Hepatocyte (in vitro differentiated cells): ENCODE results near the gene ADGRL3. TPM values are rescaled to one million over a fixed set of nuclear protein-coding genes. Genes with fewer than 3 reads are reported as not detected.

ENCODE experiments used
- DNase-seq: peaks from one replicate; pipeline ENCODE4 v3.0.0-alpha.2; 2016; ENCODE audit warnings: low spot score
- H2AFZ ChIP-seq: fragments of 200-600 bp; sonication (generic); 2 replicates; pipeline ENCODE4 v1.6.0; 2016; ENCODE audit warnings: antibody characterized with exemption, mild to moderate bottlenecking
- H3K27ac ChIP-seq: fragments of 200-600 bp; sonication (generic); 2 replicates; pipeline ENCODE4 v1.5.1; 2016; ENCODE audit warnings: mild to moderate bottlenecking
- H3K27me3 ChIP-seq: fragments of 200-600 bp; sonication (generic); 2 replicates; pipeline ENCODE4 v1.6.1; 2016
- H3K36me3 ChIP-seq: fragments of 200-600 bp; sonication (generic); replicated peaks from 2 replicates; pipeline ENCODE4 v1.5.1; 2016; ENCODE audit warnings: low read depth; ENCODE audit not compliant: insufficient read depth
- H3K4me1 ChIP-seq: fragments of 200-600 bp; sonication (generic); 2 replicates; pipeline ENCODE4 v1.5.1; 2016; ENCODE audit warnings: mild to moderate bottlenecking, moderate library complexity; ENCODE audit not compliant: insufficient read depth
- H3K4me2 ChIP-seq: fragments of 200-600 bp; sonication (generic); 2 replicates; pipeline ENCODE4 v1.6.0; 2016
- H3K4me3 ChIP-seq: fragments of 200-600 bp; sonication (generic); 2 replicates; pipeline ENCODE4 v1.5.1; 2016; ENCODE audit warnings: mild to moderate bottlenecking
- H3K79me2 ChIP-seq: fragments of 200-600 bp; sonication (generic); 2 replicates; pipeline ENCODE4 v1.6.0; 2017; ENCODE audit warnings: mild to moderate bottlenecking
- H3K9me2 ChIP-seq: fragments of 200-600 bp; sonication (generic); replicated peaks from 2 replicates; pipeline ENCODE4 v1.6.0; 2017; ENCODE audit warnings: mild to moderate bottlenecking; ENCODE audit not compliant: insufficient read depth
- H3K9me3 ChIP-seq: fragments of 200-600 bp; sonication (generic); 2 replicates; pipeline ENCODE4 v1.5.1; 2016; ENCODE audit warnings: low read depth, mild to moderate bottlenecking
- H4K20me1 ChIP-seq: fragments of 200-600 bp; sonication (generic); 2 replicates; pipeline ENCODE4 v1.6.0; 2016; ENCODE audit warnings: mild to moderate bottlenecking; ENCODE audit not compliant: insufficient read depth, poor library complexity, severe bottlenecking
- CTCF ChIP-seq: fragments of 200-600 bp; sonication (generic); IDR thresholded peaks from 2 replicates; pipeline ENCODE4 v1.5.1; 2016; ENCODE audit warnings: antibody characterized with exemption, mild to moderate bottlenecking; ENCODE audit not compliant: poor library complexity
- EZH2 ChIP-seq: fragments of 200-600 bp; sonication (generic); IDR thresholded peaks from 2 replicates; pipeline ENCODE4 v1.6.1; 2016; ENCODE audit warnings: antibody characterized with exemption, mild to moderate bottlenecking, borderline replicate concordance
- EZH2phosphoT487 ChIP-seq: fragments of 200-600 bp; sonication (generic); IDR thresholded peaks from one replicate; pipeline ENCODE4 v1.6.1; 2018; ENCODE audit warnings: antibody characterized with exemption, mild to moderate bottlenecking, low read depth, moderate library complexity; ENCODE audit not compliant: unreplicated experiment, severe bottlenecking
- WGBS: methylation state at CpG from one replicate; pipeline ENCODE4 v1.1.6; 2016; ENCODE audit warnings: low lambda C conversion rate; ENCODE audit errors: missing lambda C conversion rate; 5-methylcytosine and 5-hydroxymethylcytosine counted together
- polyA plus RNA-seq: library from polyadenylated mRNA; unstranded; fragments of >200 nt; fragmentation: Nextera tagmentation; extraction: Ambion mirVana; gene quantifications from 2 replicates; pipeline ENCODE4 v1.2.1, GENCODE V29; 2016
- total RNA-seq: library from RNA; depleted of rRNA; stranded (reverse); fragments of >200 nt; gene quantifications from 2 replicates; pipeline ENCODE4 v1.2.3, GENCODE V29; 2014

ADGRL3 gene
- total and polyA plus RNA-seq, 2 experiments from 2014 or later, result 4.4 to 21.2 TPM

DNA sequence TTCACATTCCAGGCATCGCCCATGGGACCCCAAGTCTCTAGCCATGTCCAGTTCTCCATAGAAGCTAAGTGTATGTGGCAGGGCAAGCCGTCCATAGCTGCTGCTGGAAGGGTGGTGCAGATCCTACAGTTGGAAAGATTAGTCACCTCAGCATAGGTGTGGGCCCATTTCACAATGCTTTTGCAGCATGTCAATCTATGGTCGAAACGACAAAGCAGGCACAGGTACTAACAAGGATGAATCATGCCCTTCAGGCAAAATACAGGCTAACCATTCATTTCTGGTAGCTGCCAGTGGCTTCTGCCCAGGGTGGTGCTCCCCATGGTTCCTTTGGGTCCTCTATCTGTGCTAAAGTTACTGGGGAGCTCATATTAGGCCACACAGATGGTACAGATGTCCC lies 225.2 kb downstream of the ADGRL3 start:
- WGBS, result 100% methylated on average over 4 of the region's 4 CpGs
- H3K27ac ChIP-seq, result no peak overlapping the region

GRCh38 chr4:61426229-61426628 lies 226.1 kb downstream of the ADGRL3 start:
- no peaks in the 10 kb centered on the region for H3K9me3 ChIP-seq
- no peaks in the 10 kb centered on the region for H3K4me1 ChIP-seq
- H3K4me2 ChIP-seq, result no peak overlapping the region
- no peaks in the 10 kb centered on the region for H3K27me3 ChIP-seq
- no peaks in the 10 kb centered on the region for H3K9me2 ChIP-seq
- H4K20me1 ChIP-seq, result no peaks in the 10 kb centered on the region
- no peak overlapping the region for H2AFZ ChIP-seq
- no peak overlapping the region for H3K4me3 ChIP-seq
- no peak overlapping the region for H3K27ac ChIP-seq
- H3K36me3 ChIP-seq, result no peaks in the 10 kb centered on the region
- no peak for TF ChIP-seq CTCF
- 75% methylated on average over 5 of the region's 5 CpGs for WGBS
- no peak for DNase-seq
- H3K79me2 ChIP-seq, result no peaks in the 10 kb centered on the region

More for the DNA sequence above, 225.2 kb downstream of the ADGRL3 start:
- Histone ChIP-seq H3K27me3 (no peaks in the 10 kb centered on the region), H3K4me1 (no peaks in the 10 kb centered on the region), H3K36me3 (no peaks in the 10 kb centered on the region), H3K9me2 (no peaks in the 10 kb centered on the region), H3K79me2 (no peaks in the 10 kb centered on the region), H2AFZ (no peak overlapping the region), H3K4me2 (no peak overlapping the region), H3K9me3 (no peaks in the 10 kb centered on the region), H3K4me3 (no peak overlapping the region), H4K20me1 (no peaks in the 10 kb centered on the region)
- no peak for DNase-seq
- TF ChIP-seq CTCF (no peak), EZH2 (no peak), EZH2phosphoT487 (no peak)

GRCh38 chr4:61427099-61427817 lies 227.1 kb downstream of the ADGRL3 start:
- H3K79me2 ChIP-seq, result no peaks in the 10 kb centered on the region
- H3K27ac ChIP-seq, result no peak overlapping the region
- no peaks in the 10 kb centered on the region for H3K9me2 ChIP-seq
- H3K4me1 ChIP-seq, result no peaks in the 10 kb centered on the region
- TF ChIP-seq EZH2phosphoT487, result no peak
- no peak for TF ChIP-seq CTCF
- TF ChIP-seq EZH2, result no peak
- H3K9me3 ChIP-seq, result no peaks in the 10 kb centered on the region
- H2AFZ ChIP-seq, result no peak overlapping the region
- no peak overlapping the region for H3K4me2 ChIP-seq
- 94% methylated on average over 10 of the region's 11 CpGs for WGBS
- H3K27me3 ChIP-seq, result no peaks in the 10 kb centered on the region
- no peak overlapping the region for H3K4me3 ChIP-seq
- no peaks in the 10 kb centered on the region for H3K36me3 ChIP-seq
- no peaks in the 10 kb centered on the region for H4K20me1 ChIP-seq
- DNase-seq, result no peak
